ENCODE measurements around the gene PPP4R1.

The PPP4R1 gene

GRCh38 chr18:9597609-9598008, 16.8 kb downstream of the PPP4R1 start:
- in situ Hi-C loops (cut with HindIII; ENCODE audit: low sequenced_read_pairs) = loop anchor here (5.0 kb wide), 1 partner anchor 85 kb away; no protein-coding TSS in a partner anchor

GRCh38 chr18:9596843-9597526, 17.4 kb downstream of the PPP4R1 start:
- in situ Hi-C loops (cut with HindIII; ENCODE audit: low sequenced_read_pairs) = loop anchor here (5.0 kb wide), 1 partner anchor 85 kb away; no protein-coding TSS in a partner anchor

GRCh38 chr18:9596226-9596625, 18.1 kb downstream of the PPP4R1 start:
- in situ Hi-C loops (cut with HindIII; ENCODE audit: low sequenced_read_pairs) = loop anchor here (5.0 kb wide), 1 partner anchor 86 kb away; no protein-coding TSS in a partner anchor

DNA sequence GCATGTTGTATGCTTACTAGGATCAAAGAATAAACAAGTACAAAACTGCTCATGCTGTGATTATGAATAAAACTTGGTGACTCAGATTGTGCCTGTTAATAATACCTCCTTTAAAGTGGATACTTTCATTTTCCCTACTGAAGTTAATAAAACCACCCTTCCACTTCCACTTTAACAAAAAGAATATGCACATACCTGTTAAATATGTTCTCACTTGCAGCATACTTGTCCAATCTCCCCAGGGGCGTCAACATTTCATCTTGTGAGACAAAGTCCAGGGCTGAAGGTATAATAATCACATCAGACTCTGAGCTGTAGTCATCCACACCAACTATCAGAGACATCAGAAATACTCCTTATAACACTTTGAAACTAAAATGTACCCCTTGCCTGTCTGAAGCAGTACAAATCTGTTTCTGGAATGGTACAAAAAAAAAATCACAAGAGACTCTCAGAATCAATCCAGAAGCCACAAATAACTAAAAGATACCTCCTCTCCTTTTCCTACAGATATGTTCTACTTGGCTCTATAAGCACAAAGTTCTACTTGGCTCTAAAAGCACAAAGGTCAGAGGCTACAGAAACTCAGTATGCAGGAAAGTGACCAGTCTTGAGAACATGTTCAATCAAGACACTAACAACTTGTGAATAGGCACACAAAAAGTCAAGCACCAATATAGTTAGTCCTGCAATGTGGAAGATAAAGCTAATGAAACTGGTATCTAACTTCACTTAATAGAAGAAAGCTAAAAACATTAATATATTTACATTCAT, 19.3 kb downstream of the PPP4R1 start:
- in situ Hi-C loops (cut with HindIII; ENCODE audit: low sequenced_read_pairs) = loop anchor here (5.0 kb wide), 1 partner anchor 87 kb away; no protein-coding TSS in a partner anchor

GRCh38 chr18:9587924-9588323, 26.4 kb downstream of the PPP4R1 start:
- in situ Hi-C loops (cut with HindIII; ENCODE audit: low sequenced_read_pairs) = no loop called here

DNA sequence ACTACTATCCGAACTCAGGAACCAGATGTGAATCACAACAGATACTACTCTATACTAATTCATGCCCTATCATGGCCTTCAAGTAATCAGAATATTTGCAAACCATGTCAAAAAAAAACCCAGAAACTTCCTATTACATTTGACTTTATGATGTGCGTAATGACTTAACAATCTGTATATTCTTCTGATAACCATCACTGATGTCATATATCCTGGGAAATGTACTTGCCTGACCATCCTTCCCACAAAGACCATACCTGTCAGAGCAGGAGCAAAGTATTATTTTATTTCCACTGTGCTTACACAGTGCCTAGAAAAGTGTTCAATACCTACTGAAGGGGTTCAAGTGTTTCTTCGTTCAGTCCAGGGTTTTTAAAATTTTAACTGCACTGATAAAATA, 27.5 kb downstream of the PPP4R1 start:
- in situ Hi-C loops (cut with HindIII; ENCODE audit: low sequenced_read_pairs) = no loop called here

DNA sequence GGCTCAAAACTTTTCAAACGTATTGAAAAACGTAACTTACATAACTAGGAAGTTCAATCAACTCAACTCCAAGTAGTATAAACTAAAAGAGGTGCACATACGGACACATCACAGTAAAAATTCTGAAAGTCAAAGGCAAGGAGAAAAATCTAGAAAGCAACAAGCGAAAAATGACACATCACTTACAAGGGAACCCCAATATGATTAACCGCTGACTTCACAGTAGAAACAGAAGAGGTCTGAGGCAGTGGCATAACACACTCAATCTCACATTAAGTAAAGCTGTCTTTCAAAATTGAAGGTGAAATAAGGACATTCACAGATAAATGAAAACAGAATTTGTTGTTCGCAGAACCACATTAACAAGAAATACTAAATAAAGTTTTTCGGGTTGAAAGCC, 32.7 kb downstream of the PPP4R1 start:
- in situ Hi-C loops (cut with HindIII; ENCODE audit: low sequenced_read_pairs) = no loop called here

- in situ Hi-C loops (cut with HindIII; ENCODE audit: low sequenced_read_pairs) = loop anchor here (5.0 kb wide), 1 partner anchor 84 kb away; no protein-coding TSS in a partner anchor
Measured at GRCh38 chr18:9578306-9578705, 36.1 kb downstream of the PPP4R1 start.

DNA sequence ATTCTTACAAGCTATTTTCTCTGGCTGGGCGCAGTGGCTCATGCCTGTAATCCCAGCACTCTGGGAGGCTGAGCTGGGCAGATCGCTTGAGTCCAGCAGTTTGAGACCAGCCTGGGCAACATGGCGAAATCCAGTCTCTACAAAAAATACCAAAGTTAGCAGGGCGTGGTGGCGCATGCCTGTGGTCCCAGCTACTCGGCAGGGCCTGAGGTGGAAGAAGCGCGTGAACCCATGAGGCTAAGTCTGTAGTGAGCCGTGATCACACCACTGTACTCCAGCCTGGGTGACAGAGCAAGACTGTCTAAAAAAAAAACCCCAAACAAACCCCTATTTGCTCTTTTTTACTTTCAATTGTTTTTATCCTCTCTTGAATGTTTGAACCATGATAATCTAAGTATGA, 37.0 kb downstream of the PPP4R1 start:
- in situ Hi-C loops (cut with HindIII; ENCODE audit: low sequenced_read_pairs) = loop anchor here (5.0 kb wide), 1 partner anchor 85 kb away; no protein-coding TSS in a partner anchor

GRCh38 chr18:9575558-9575957, 38.8 kb downstream of the PPP4R1 start:
- in situ Hi-C loops (cut with HindIII; ENCODE audit: low sequenced_read_pairs) = loop anchor here (5.0 kb wide), 1 partner anchor 87 kb away; no protein-coding TSS in a partner anchor

DNA sequence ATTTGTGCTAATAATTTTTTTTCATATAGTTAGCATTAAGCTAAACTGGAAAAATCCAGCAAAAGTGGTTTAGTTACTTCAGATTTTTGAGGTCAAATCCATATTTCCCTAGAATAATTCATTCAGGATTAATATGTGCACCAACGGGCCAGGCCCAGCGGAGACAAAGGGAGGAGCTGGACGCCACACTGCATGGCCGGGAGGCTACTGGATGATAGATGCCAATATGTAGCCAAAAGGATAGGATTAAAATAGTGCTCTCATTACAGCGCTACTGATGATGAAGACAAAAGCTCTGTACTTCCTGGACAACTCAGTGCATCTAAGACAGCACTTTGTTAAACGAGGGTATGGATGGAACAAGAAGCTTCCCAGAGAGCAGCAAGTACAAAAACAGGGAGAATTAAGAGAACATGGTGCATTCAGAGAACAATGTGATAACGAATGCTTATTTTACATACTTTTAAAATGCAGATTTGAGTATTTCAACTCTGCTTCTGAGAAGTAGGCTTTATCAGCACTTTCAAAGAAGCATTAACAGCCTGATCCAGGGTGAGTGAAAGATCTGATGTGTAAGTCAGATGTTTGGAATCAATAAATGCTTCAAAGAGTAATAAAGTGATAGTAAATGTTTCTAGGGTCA, 39.8 kb downstream of the PPP4R1 start:
- in situ Hi-C loops (cut with HindIII; ENCODE audit: low sequenced_read_pairs) = loop anchor here (5.0 kb wide), 1 partner anchor 88 kb away; no protein-coding TSS in a partner anchor

GRCh38 chr18:9571546-9571945, 42.8 kb downstream of the PPP4R1 start:
- in situ Hi-C loops (cut with HindIII; ENCODE audit: low sequenced_read_pairs) = no loop called here

GRCh38 chr18:9570255-9570654, 44.1 kb downstream of the PPP4R1 start:
- in situ Hi-C loops (cut with HindIII; ENCODE audit: low sequenced_read_pairs) = no loop called here

DNA sequence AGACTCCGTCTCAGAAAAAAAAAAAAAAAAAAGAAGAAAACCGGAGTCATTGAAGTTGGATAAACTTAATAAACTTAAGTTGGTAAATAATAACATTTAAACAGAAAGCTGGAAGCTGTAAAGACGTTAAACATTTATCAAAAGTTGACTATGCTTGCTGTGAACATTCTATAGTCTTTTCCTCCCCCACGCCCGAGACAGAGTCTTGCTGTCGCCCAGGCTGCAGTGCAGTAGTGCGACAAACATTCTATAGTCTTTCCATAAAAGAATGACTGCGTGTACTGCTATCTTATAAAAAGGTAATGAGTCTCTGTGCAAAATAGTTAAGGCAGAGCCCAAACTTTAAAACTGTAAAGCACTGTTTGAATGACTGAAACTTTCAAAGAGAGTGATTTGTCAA, 45.2 kb downstream of the PPP4R1 start:
- in situ Hi-C loops (cut with HindIII; ENCODE audit: low sequenced_read_pairs) = no loop called here

- in situ Hi-C loops (cut with HindIII; ENCODE audit: low sequenced_read_pairs) = no loop called here
Measured at GRCh38 chr18:9568186-9568585, 46.2 kb downstream of the PPP4R1 start.

DNA sequence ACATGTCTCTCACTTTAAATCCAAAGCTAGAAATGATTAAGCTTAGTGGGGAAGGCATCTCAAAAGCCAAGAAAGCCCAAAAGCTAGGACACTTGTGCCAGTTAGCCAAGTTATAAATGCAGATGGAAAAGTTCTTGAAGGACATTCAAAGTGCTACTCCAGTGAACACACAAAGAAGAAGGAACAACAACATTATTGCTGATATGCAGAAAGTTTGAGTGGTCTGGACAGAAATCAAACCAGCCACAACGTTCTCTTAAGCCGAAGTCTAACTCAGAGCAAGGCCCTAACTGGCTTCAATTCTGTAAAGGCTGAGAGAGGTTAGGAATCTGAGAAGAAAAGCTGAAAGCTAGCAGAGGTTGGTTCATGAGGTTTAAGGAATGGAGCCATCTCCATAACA, 49.0 kb downstream of the PPP4R1 start:
- in situ Hi-C loops (cut with HindIII; ENCODE audit: low sequenced_read_pairs) = no loop called here

DNA sequence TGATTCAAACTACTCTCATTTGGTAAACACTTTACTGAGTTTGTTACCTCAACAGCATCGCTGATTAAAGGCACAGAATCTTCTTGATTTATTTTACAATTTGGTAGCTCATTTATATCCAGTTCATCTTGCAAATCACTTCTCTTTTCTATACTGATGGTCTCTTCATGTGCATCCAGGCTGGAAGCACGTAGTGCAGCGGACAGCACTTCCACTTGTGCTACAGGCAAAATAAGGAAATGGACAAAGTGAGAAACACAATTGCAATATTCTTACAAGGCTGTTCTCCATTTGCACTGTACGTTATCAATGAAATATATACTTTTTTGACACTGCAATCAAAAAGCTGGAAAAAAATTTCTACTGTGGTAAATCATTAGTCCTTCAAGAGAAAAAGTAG, 51.0 kb downstream of the PPP4R1 start:
- in situ Hi-C loops (cut with HindIII; ENCODE audit: low sequenced_read_pairs) = no loop called here

- in situ Hi-C loops (cut with HindIII; ENCODE audit: low sequenced_read_pairs) = no loop called here
Measured at GRCh38 chr18:9562584-9562983, 51.8 kb downstream of the PPP4R1 start.

GRCh38 chr18:9561759-9562158, 52.6 kb downstream of the PPP4R1 start:
- in situ Hi-C loops (cut with HindIII; ENCODE audit: low sequenced_read_pairs) = no loop called here

- in situ Hi-C loops (cut with HindIII; ENCODE audit: low sequenced_read_pairs) = no loop called here
Measured at GRCh38 chr18:9559253-9559652, 55.1 kb downstream of the PPP4R1 start.

DNA sequence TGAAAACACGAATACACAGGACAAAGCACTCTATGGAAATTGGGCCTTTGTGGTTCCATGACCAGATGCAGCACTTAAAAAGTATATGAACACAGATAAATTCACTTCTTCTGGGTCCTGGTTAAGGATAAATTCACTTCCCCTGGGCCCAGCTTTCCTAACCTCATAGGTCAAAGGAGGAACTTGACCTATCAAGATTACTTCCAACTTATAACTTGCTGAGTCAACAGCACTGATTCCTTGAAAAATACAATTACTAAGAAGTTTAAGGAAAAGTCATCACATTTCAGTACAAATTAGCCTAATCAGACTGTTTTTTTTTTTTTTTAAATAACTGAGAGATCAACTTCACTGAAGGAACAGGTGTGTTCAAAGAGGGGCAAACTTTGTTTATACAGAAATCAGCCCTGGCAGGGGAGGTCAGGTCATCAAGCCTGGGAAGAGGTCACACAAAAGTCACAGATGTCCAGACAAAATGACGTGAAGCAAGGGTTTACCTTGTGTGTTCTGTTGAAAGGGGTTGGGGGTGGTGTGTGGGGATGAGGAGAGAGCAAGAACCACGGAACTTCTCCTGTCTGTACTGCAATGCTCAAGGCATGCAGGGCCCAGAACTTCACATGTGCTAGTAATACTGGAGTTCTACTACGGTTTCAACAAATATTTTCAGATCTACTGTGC, 55.8 kb downstream of the PPP4R1 start:
- in situ Hi-C loops (cut with HindIII; ENCODE audit: low sequenced_read_pairs) = no loop called here
